ENCODE results near the gene TRIP4. TPM values are rescaled to one million over a fixed set of nuclear protein-coding genes. Genes with fewer than 3 reads are reported as not detected.

The TRIP4 gene
- total RNA-seq, 5 donors from 2014 or later (not counting 1 experiment from before 2014, with no cell fraction given), result 17.3 to 24.5 (median 21.7) TPM

GRCh38 chr15:64500695-64501395 lies 113.2 kb downstream of the TRIP4 start:
- DNase-seq (no peak), ATAC-seq (replicated peaks in 1 of 4) (no peak)
- H3K27ac Mint-ChIP-seq, result peak overlapping the region; percentile 83 to 85
- no peaks in the 10 kb centered on the region for H3K27me3 Mint-ChIP-seq
- no peaks in the 10 kb centered on the region for H3K9me3 Mint-ChIP-seq
- peaks cover 4 to 28% of the 10 kb centered on the region in 2 donors for H3K36me3 ChIP-seq (ENCODE audit: control insufficient read depth in 2 of 2, extremely low read depth in 1 of 2, insufficient read depth in 1 of 2, low read length in 1 of 2)
- peaks cover 43% of the 10 kb centered on the region for H3K36me3 Mint-ChIP-seq
- H3K27ac ChIP-seq (ENCODE audit: low read length), result peak overlapping the region; percentile 66
- CTCF ChIA-PET, result interaction anchor here (0.6 to 0.8 kb wide), 2 partner anchors 206 to 227 kb away, joined by 3 to 6 read pairs; no protein-coding TSS in a partner anchor
- H3K4me3 ChIP-seq (ENCODE audit: control insufficient read depth in 1 of 2, extremely low read depth in 1 of 2, low read length in 1 of 2), result no peak overlapping the region
- 50% methylated on average over 2 of the region's 3 CpGs for WGBS (ENCODE audit: insufficient coverage)
- POLR2A ChIA-PET, result interaction anchor here (0.6 kb wide), 3 partner anchors 65 to 114 kb away, joined by 3 to 6 read pairs (median 5); no protein-coding TSS in a partner anchor
- no peaks in the 10 kb centered on the region for H3K27me3 ChIP-seq (replicated peaks in 1 of 2; ENCODE audit: control insufficient read depth in 2 of 2, extremely low read depth in 1 of 2, insufficient read depth in 2 of 2, low read length in 1 of 2)
- H3K4me3 Mint-ChIP-seq, result peak overlapping the region in 1 of 3 donors; percentile 50
- H3K4me1 Mint-ChIP-seq, result peaks cover 91 to 94% (median 93%) of the 10 kb centered on the region in 3 donors
- no peaks in the 10 kb centered on the region for H3K9me3 ChIP-seq
- peaks cover 44 to 50% of the 10 kb centered on the region in 2 experiments for H3K4me1 ChIP-seq (ENCODE audit: control insufficient read depth in 1 of 2, extremely low read depth in 1 of 2, insufficient read depth in 2 of 2, low read length in 2 of 2)

GRCh38 chr15:64501396-64501715 lies 113.7 kb downstream of the TRIP4 start:
- peak overlapping the region; percentile 66 for H3K27ac ChIP-seq (ENCODE audit: low read length)
- H3K4me3 Mint-ChIP-seq, result peak overlapping the region in 1 of 3 donors; percentile 50
- H3K27ac Mint-ChIP-seq, result peak overlapping the region; percentile 83 to 85
- no peaks in the 10 kb centered on the region for H3K9me3 Mint-ChIP-seq
- DNase-seq (no peak), ATAC-seq (replicated peaks in 1 of 4) (no peak)
- H3K4me3 ChIP-seq (ENCODE audit: control insufficient read depth in 1 of 2, extremely low read depth in 1 of 2, low read length in 1 of 2), result no peak overlapping the region
- peaks cover 40% of the 10 kb centered on the region for H3K36me3 Mint-ChIP-seq
- POLR2A ChIA-PET, result interaction anchor here (0.6 kb wide), 3 partner anchors 66 to 114 kb away, joined by 3 to 6 read pairs (median 5); no protein-coding TSS in a partner anchor
- WGBS (ENCODE audit: insufficient coverage), result no CpG with 5 or more reads among the region's 1 CpG
- CTCF ChIA-PET, result interaction anchor here in 1 of 2 donors (0.6 kb wide), 1 partner anchor 207 kb away, joined by 6 read pairs; no protein-coding TSS in a partner anchor
- no peaks in the 10 kb centered on the region for H3K27me3 Mint-ChIP-seq
- H3K27me3 ChIP-seq (replicated peaks in 1 of 2; ENCODE audit: control insufficient read depth in 2 of 2, extremely low read depth in 1 of 2, insufficient read depth in 2 of 2, low read length in 1 of 2), result no peaks in the 10 kb centered on the region
- H3K9me3 ChIP-seq, result no peaks in the 10 kb centered on the region
- H3K36me3 ChIP-seq (ENCODE audit: control insufficient read depth in 2 of 2, extremely low read depth in 1 of 2, insufficient read depth in 1 of 2, low read length in 1 of 2), result peaks cover 4 to 28% of the 10 kb centered on the region in 2 donors
- H3K4me1 Mint-ChIP-seq, result peaks cover 86 to 89% (median 88%) of the 10 kb centered on the region in 3 donors
- peaks cover 45 to 52% of the 10 kb centered on the region in 2 experiments for H3K4me1 ChIP-seq (ENCODE audit: control insufficient read depth in 1 of 2, extremely low read depth in 1 of 2, insufficient read depth in 2 of 2, low read length in 2 of 2)

GRCh38 chr15:64502151-64502550 lies 114.5 kb downstream of the TRIP4 start:
- Histone ChIP-seq H3K4me3 (ENCODE audit: control insufficient read depth in 1 of 2, extremely low read depth in 1 of 2, low read length in 1 of 2) (no peak overlapping the region), H3K27me3 (replicated peaks in 1 of 2; ENCODE audit: control insufficient read depth in 2 of 2, extremely low read depth in 1 of 2, insufficient read depth in 2 of 2, low read length in 1 of 2) (no peaks in the 10 kb centered on the region), H3K36me3 (ENCODE audit: control insufficient read depth in 2 of 2, extremely low read depth in 1 of 2, insufficient read depth in 1 of 2, low read length in 1 of 2) (peaks cover 4 to 27% of the 10 kb centered on the region in 2 donors), H3K9me3 (no peaks in the 10 kb centered on the region), H3K4me1 (ENCODE audit: control insufficient read depth in 1 of 2, extremely low read depth in 1 of 2, insufficient read depth in 2 of 2, low read length in 2 of 2) (peaks cover 50 to 56% of the 10 kb centered on the region in 2 experiments), H3K27ac (ENCODE audit: low read length) (peak overlapping the region; percentile 66)
- Mint-ChIP-seq H3K36me3 (peaks cover 37% of the 10 kb centered on the region), H3K4me1 (peaks cover 85 to 89% (median 87%) of the 10 kb centered on the region in 3 donors), H3K27ac (peak overlapping the region; percentile 83 to 85), H3K4me3 (peak overlapping the region in 2 of 3 donors; percentile 11 to 50), H3K27me3 (no peaks in the 10 kb centered on the region), H3K9me3 (no peaks in the 10 kb centered on the region)
- WGBS (ENCODE audit: insufficient coverage), result no CpG with 5 or more reads among the region's 2 CpGs
- ChIA-PET POLR2A (no interaction called here), CTCF (interaction anchor here in 1 of 2 donors (0.5 kb wide), 1 partner anchor 155 kb away, joined by 13 read pairs; no protein-coding TSS in a partner anchor)
- DNase-seq (no peak), ATAC-seq (replicated peaks in 1 of 4) (no peak)

GRCh38 chr15:64502551-64502950 lies 114.9 kb downstream of the TRIP4 start:
- Mint-ChIP-seq H3K36me3 (peaks cover 34% of the 10 kb centered on the region), H3K4me3 (peak overlapping the region; percentile 18 to 60 (median 50)), H3K27me3 (no peaks in the 10 kb centered on the region), H3K27ac (peak overlapping the region; percentile 83 to 85), H3K9me3 (no peaks in the 10 kb centered on the region), H3K4me1 (peaks cover 85 to 89% (median 88%) of the 10 kb centered on the region in 3 donors)
- H3K27me3 ChIP-seq (replicated peaks in 1 of 2; ENCODE audit: control insufficient read depth in 2 of 2, extremely low read depth in 1 of 2, insufficient read depth in 2 of 2, low read length in 1 of 2), result no peaks in the 10 kb centered on the region
- no peak for DNase-seq
- peaks cover 54 to 60% of the 10 kb centered on the region in 2 experiments for H3K4me1 ChIP-seq (ENCODE audit: control insufficient read depth in 1 of 2, extremely low read depth in 1 of 2, insufficient read depth in 2 of 2, low read length in 2 of 2)
- peak overlapping the region; percentile 66 for H3K27ac ChIP-seq (ENCODE audit: low read length)
- H3K36me3 ChIP-seq (ENCODE audit: control insufficient read depth in 2 of 2, extremely low read depth in 1 of 2, insufficient read depth in 1 of 2, low read length in 1 of 2), result peaks cover 4 to 24% of the 10 kb centered on the region in 2 donors
- POLR2A ChIA-PET, result interaction anchor here in 1 of 2 donors (0.6 kb wide), 1 partner anchor 58 kb away, joined by 16 read pairs; no protein-coding TSS in a partner anchor
- CTCF ChIA-PET, result interaction anchor here (0.6 to 1.4 kb wide), 4 partner anchors 75 to 1223 kb away, joined by 3 to 10 read pairs (median 5); no protein-coding TSS in a partner anchor
- H3K4me3 ChIP-seq (ENCODE audit: control insufficient read depth in 1 of 2, extremely low read depth in 1 of 2, low read length in 1 of 2), result peak overlapping the region in 1 of 2 donors; percentile 49
- 100% methylated on average over 2 of the region's 3 CpGs for WGBS (ENCODE audit: insufficient coverage)
- H3K9me3 ChIP-seq, result no peaks in the 10 kb centered on the region
- ATAC-seq (replicated peaks in 1 of 4), result no peak

GRCh38 chr15:64503197-64503596 lies 115.6 kb downstream of the TRIP4 start:
- peak in 1 of 35 experiments; percentile 29 for DNase-seq
- WGBS (ENCODE audit: insufficient coverage), result 15% methylated on average over 2 of the region's 4 CpGs
- POLR2A ChIA-PET, result interaction anchor here (0.5 to 1.2 kb wide), 3 partner anchors 11 to 341 kb away, joined by 3 to 16 read pairs (median 4); partner anchors contain the start of gene PPIB (in 1 of the 2)
- Histone ChIP-seq H3K9me3 (no peaks in the 10 kb centered on the region), H3K36me3 (ENCODE audit: control insufficient read depth in 2 of 2, extremely low read depth in 1 of 2, insufficient read depth in 1 of 2, low read length in 1 of 2) (peaks cover 4 to 24% of the 10 kb centered on the region in 2 donors), H3K27me3 (replicated peaks in 1 of 2; ENCODE audit: control insufficient read depth in 2 of 2, extremely low read depth in 1 of 2, insufficient read depth in 2 of 2, low read length in 1 of 2) (no peaks in the 10 kb centered on the region), H3K4me3 (ENCODE audit: control insufficient read depth in 1 of 2, extremely low read depth in 1 of 2, low read length in 1 of 2) (peak overlapping the region; percentile 4 to 49), H3K4me1 (ENCODE audit: control insufficient read depth in 1 of 2, extremely low read depth in 1 of 2, insufficient read depth in 2 of 2, low read length in 2 of 2) (peaks cover 61 to 63% of the 10 kb centered on the region in 2 experiments), H3K27ac (ENCODE audit: low read length) (peak overlapping the region; percentile 66)
- Mint-ChIP-seq H3K4me3 (peak overlapping the region; percentile 47 to 60 (median 50)), H3K4me1 (peaks cover 89 to 90% (median 90%) of the 10 kb centered on the region in 3 donors), H3K27ac (peak overlapping the region; percentile 83 to 85), H3K36me3 (peaks cover 38% of the 10 kb centered on the region), H3K9me3 (no peaks in the 10 kb centered on the region), H3K27me3 (no peaks in the 10 kb centered on the region)
- CTCF ChIA-PET, result interaction anchor here (0.6 to 1.4 kb wide), 5 partner anchors 76 to 1224 kb away, joined by 3 to 10 read pairs (median 6); no protein-coding TSS in a partner anchor
- ATAC-seq (replicated peaks in 1 of 4), result peak; percentile 39 to 59 (median 48)

- no CpG with 5 or more reads among the region's 1 CpG for WGBS (ENCODE audit: insufficient coverage)
- ATAC-seq (replicated peaks in 1 of 4), result peak; percentile 65 to 79 (median 74)
- Mint-ChIP-seq H3K9me3 (no peaks in the 10 kb centered on the region), H3K36me3 (peaks cover 39% of the 10 kb centered on the region), H3K27me3 (no peaks in the 10 kb centered on the region), H3K27ac (peak overlapping the region; percentile 83 to 85), H3K4me3 (peak overlapping the region; percentile 47 to 60 (median 50)), H3K4me1 (peaks cover 88 to 89% (median 88%) of the 10 kb centered on the region in 3 donors)
- ChIA-PET CTCF (interaction anchor here (0.6 to 1.4 kb wide), 4 partner anchors 77 to 751 kb away, joined by 3 to 6 read pairs (median 5); no protein-coding TSS in a partner anchor), POLR2A (interaction anchor here (0.5 to 1.2 kb wide), 3 partner anchors 10 to 341 kb away, joined by 3 to 4 read pairs (median 4); partner anchors contain the start of gene PPIB (in 1 of the 2))
- peak overlapping the region; percentile 4 to 49 for H3K4me3 ChIP-seq (ENCODE audit: control insufficient read depth in 1 of 2, extremely low read depth in 1 of 2, low read length in 1 of 2)
- H3K36me3 ChIP-seq (ENCODE audit: control insufficient read depth in 2 of 2, extremely low read depth in 1 of 2, insufficient read depth in 1 of 2, low read length in 1 of 2), result peaks cover 4 to 24% of the 10 kb centered on the region in 2 donors
- peaks cover 65 to 66% of the 10 kb centered on the region in 2 experiments for H3K4me1 ChIP-seq (ENCODE audit: control insufficient read depth in 1 of 2, extremely low read depth in 1 of 2, insufficient read depth in 2 of 2, low read length in 2 of 2)
- no peaks in the 10 kb centered on the region for H3K27me3 ChIP-seq (replicated peaks in 1 of 2; ENCODE audit: control insufficient read depth in 2 of 2, extremely low read depth in 1 of 2, insufficient read depth in 2 of 2, low read length in 1 of 2)
- H3K9me3 ChIP-seq, result no peaks in the 10 kb centered on the region
- peak overlapping the region; percentile 66 for H3K27ac ChIP-seq (ENCODE audit: low read length)
- peak in 3 of 35 experiments; percentile 2 to 49 (median 13) for DNase-seq
Measured at GRCh38 chr15:64503640-64504039, 116.0 kb downstream of the TRIP4 start.

Measured in T-cell (primary cell).